GM08714 (cell line): ENCODE measurements around the gene ATP5F1A.
"Not testable (repeated sequence)": the region's sequence is repeated elsewhere in the genome, so short reads cannot be mapped to it uniquely, and the experiment has no call there.

Experiments
- H3K4me3 ChIP-seq: fragments of 200-500 bp; sonication (Bioruptor generic); 2 replicates; pipeline ENCODE4 v1.5.1; 2014; ENCODE audit warnings: mild to moderate bottlenecking, low read length, inconsistent platforms
- ZNF274 ChIP-seq: IDR thresholded peaks from 2 replicates; pipeline ENCODE4 v1.6.1; 2012; ENCODE audit warnings: mild to moderate bottlenecking, low read depth, low read length

The ATP5F1A gene

DNA sequence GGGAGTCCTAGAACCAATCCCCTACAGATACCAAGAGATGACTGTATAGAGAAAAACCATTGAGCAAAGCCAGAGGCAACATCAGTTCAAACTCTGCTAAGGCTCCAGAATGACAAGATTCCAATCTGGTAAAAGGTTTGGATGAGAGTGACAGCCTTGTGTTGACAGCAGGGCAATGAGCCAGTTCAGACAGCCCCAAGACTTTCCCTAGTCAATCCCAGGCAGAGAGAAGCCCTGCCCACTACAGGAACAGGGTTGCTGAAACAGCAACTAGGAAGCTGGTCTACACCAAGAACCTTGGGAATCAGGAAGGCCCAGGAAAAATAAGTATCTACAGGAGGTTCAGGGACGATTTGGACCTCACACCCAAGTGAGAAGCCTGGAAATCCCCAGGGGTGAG lies 29.3 kb downstream of the ATP5F1A start:
- TF ChIP-seq ZNF274, result no peak
- no peak overlapping the region for H3K4me3 ChIP-seq

GRCh38 chr18:46067438-46068007 lies 30.6 kb downstream of the ATP5F1A start:
- no peak for TF ChIP-seq ZNF274
- H3K4me3 ChIP-seq, result no peak overlapping the region

DNA sequence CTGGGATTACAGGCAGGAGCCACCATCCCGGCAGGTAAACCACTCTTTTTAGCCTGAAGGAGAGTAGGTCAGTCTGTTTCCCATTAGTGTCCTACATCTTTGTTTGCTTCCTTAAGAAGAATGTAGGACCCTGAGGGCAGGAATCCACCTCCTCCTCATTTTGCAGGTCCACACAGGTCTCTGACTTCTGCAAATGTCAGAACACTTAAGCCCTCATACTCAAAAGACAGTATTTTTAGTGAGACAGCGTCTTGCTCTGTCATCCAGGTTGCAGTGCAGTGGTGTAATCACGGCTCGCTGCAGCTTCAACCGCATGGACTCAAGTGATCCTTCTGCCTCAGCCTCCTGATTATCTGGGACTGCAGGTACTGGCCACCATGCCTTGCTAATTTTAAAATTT lies 35.3 kb downstream of the ATP5F1A start:
- H3K4me3 ChIP-seq, result no peak overlapping the region
- no peak for TF ChIP-seq ZNF274

DNA sequence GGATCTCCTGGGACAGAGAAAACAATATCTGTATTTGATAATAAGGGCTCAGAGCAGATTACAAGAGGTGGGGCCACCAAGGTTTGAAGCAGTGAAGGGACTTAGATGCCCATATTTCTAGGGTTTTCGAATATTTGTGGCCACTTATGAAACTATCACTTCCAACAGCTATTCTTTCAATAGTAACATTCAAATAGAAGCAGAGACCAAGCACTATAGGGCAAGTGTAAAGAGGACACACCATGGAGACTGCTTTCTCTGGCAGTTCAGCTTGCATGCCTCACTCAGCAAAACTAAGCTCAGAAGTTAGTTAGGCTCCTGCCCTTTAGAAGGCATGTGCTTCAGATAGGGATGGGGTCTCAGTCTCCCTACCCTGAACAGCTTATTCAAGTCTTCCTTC lies 36.3 kb downstream of the ATP5F1A start:
- TF ChIP-seq ZNF274, result no peak

GRCh38 chr18:46061387-46061786 lies 36.7 kb downstream of the ATP5F1A start:
- TF ChIP-seq ZNF274, result no peak
- no peak overlapping the region for H3K4me3 ChIP-seq

More for the DNA sequence above, 36.3 kb downstream of the ATP5F1A start:
- no peak overlapping the region for H3K4me3 ChIP-seq

DNA sequence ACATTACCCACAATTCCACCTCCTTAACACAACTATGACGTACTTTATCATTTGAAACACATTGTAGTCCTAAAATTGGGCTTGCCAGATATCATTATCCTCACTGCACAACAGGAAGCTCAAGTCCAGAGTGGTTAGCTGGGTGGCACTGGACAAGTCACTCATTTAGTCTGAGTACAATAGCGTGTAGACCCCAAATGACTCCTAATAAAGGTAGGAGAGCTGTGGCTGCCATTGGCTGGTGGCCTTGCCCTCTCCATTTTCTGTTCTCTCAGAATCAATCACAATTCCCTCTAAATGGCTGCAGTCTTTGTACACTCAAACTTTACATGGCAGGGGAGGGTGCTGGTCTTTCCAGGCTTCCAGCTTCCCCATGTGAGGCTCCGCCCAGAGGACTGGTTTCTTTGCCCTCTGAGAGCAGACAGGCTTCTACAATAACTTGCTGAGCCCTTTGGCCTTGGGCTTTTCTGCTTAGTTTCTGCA lies 37.7 kb downstream of the ATP5F1A start:
- no peak overlapping the region for H3K4me3 ChIP-seq
- TF ChIP-seq ZNF274, result no peak

DNA sequence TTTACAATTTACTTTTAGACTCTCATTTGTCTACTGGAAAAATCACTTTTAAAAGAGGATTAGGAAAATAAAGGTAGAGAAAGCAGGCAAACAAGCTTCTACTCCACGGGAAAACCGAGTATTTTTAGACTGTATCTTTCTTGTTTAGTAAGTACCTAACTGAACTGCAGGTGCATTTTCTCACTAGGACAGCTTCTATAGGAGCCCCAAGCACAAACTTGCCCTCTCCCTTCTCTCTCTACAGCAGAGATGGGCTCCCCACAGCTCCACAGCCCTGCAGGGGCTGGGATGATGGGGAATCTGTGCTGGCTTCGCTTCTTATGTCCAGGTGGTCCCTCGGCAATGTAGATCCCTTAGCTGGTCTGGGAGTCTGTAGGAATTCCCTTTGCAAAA lies 42.3 kb downstream of the ATP5F1A start:
- TF ChIP-seq ZNF274, result no peak
- no peak overlapping the region; the same call in 1 of the 2 replicates for H3K4me3 ChIP-seq

- no peak overlapping the region; the same call in 1 of the 2 replicates for H3K4me3 ChIP-seq
- no peak for TF ChIP-seq ZNF274
These were observed 42.9 kb downstream of the ATP5F1A start for GRCh38 chr18:46054956-46055837.

DNA sequence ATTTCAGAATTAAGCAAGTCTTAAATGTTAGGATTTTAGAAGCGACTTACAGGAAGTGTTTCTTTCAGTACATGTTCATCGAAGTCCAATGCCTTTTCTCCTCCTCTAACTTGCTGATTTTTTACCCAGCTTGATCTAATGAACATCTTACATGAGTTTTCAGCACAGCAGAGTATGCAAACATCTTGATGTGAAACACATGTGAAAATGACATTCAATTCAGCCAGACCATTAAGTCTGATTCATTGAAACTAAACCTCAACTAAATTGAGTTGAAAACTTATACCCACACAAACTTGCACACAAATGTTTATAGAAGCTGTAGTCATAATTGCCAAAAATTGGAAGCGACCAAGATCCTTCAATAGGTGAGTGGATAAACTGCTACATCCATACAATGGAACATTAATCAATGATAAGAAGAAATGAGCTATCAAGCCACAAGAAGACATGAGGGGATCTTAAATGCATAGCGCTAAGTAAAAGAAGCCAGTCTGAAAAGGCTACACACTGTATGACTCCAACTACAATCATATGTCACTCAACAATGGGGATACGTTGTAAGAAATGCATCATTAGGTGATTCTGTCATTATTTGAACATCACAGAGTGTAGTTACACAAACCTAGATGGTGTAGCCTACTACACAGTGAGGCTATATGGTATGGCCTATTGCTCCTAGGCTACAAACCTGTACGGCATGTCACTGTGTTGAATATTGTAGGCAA lies 44.6 kb downstream of the ATP5F1A start:
- TF ChIP-seq ZNF274, result no peak
- no peak overlapping the region for H3K4me3 ChIP-seq

GRCh38 chr18:46051731-46052461 lies 46.2 kb downstream of the ATP5F1A start:
- TF ChIP-seq ZNF274, result no peak
- no peak overlapping the region for H3K4me3 ChIP-seq

GRCh38 chr18:46050268-46050667 lies 47.8 kb downstream of the ATP5F1A start:
- no peak overlapping the region for H3K4me3 ChIP-seq
- no peak for TF ChIP-seq ZNF274

GRCh38 chr18:46048641-46049040 lies 49.5 kb downstream of the ATP5F1A start:
- no peak for TF ChIP-seq ZNF274
- no peak overlapping the region for H3K4me3 ChIP-seq

DNA sequence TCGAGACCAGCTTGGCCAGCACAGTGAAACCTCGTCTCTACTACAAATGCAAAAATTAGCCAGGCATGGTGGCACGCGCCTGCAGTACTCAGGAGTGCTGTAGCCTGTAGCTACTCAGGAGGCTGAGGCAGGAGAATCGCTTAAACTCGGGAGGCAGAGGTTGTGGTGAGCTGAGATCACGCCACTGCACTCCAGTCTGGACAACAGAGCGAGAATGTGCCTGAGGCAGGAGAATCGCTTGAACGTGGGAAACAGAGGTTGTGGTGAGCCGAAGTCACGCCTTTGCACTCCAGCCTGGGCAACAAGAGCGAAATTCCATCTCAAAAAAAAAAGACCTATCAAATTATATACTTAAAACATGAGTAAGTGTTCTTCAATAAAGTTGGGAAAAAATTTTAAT lies 50.7 kb downstream of the ATP5F1A start:
- not testable (repeated sequence) for H3K4me3 ChIP-seq

DNA sequence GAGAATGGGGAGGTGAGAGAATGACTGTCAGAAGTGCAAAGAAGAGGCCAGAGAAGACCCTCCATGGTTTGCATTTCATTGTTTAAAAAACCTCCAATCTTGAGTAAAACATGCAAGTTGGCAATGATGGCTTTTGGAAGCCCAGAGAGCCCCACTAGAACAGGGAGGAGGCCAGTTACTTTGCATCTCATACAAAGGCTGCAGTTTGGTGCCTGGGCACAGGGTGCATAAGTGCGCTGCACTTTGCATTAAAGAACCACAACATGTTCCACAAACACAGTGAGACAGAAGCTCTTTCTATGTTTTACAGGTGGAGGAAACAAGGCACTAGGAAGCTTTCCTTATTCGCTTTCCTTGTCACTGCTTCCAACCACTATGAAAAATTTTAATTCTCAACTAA lies 51.4 kb downstream of the ATP5F1A start:
- H3K4me3 ChIP-seq, result no peak overlapping the region
- TF ChIP-seq ZNF274, result no peak
